Measurements from ENCODE around the gene DGKD.

Gene DGKD

GRCh38 chr2:233363744-233364235, 9.5 kb downstream of the DGKD start:
- H3K36me3 ChIP-seq, result peaks cover 0 to 5% (median 0%) of the 10 kb centered on the region in 3 donors
- peaks cover 0 to 5% (median 0%) of the 10 kb centered on the region in 3 donors for H3K9me3 ChIP-seq

GRCh38 chr2:233365861-233366520, 11.7 kb downstream of the DGKD start:
- DNase-seq, result no peak
- intact Hi-C loops (cut with DNase I; ENCODE audit: low total_unique reads), result no loop called here
- no peak overlapping the region for H3K27ac ChIP-seq

More at GRCh38 chr2:233363744-233364235, 9.5 kb downstream of the DGKD start:
- TF ChIP-seq, protein P1, sequence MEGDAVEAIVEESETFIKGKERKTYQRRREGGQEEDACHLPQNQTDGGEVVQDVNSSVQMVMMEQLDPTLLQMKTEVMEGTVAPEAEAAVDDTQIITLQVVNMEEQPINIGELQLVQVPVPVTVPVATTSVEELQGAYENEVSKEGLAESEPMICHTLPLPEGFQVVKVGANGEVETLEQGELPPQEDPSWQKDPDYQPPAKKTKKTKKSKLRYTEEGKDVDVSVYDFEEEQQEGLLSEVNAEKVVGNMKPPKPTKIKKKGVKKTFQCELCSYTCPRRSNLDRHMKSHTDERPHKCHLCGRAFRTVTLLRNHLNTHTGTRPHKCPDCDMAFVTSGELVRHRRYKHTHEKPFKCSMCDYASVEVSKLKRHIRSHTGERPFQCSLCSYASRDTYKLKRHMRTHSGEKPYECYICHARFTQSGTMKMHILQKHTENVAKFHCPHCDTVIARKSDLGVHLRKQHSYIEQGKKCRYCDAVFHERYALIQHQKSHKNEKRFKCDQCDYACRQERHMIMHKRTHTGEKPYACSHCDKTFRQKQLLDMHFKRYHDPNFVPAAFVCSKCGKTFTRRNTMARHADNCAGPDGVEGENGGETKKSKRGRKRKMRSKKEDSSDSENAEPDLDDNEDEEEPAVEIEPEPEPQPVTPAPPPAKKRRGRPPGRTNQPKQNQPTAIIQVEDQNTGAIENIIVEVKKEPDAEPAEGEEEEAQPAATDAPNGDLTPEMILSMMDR (IDR thresholded peaks at IDR 0.05), result no peak
- Histone ChIP-seq H3K27me3 (no peaks in the 10 kb centered on the region), H3K27ac (no peak overlapping the region), H3K4me1 (peaks cover 0 to 4% (median 2%) of the 10 kb centered on the region in 4 donors), H3K4me3 (no peak overlapping the region)
- intact Hi-C loops (cut with DNase I; ENCODE audit: low total_unique reads), result no loop called here
- DNase-seq, result no peak

GRCh38 chr2:233367586-233367985, 13.3 kb downstream of the DGKD start:
- DNase-seq, result no peak
- peaks cover 0 to 19% (median 6%) of the 10 kb centered on the region in 4 donors for H3K4me1 ChIP-seq
- TF ChIP-seq, protein P1 (IDR thresholded peaks at IDR 0.05), result no peak
- intact Hi-C loops (cut with DNase I; ENCODE audit: low total_unique reads), result no loop called here
- H3K36me3 ChIP-seq, result peaks cover 0 to 9% (median 0%) of the 10 kb centered on the region in 3 donors
- no peak overlapping the region for H3K27ac ChIP-seq
- H3K9me3 ChIP-seq, result peaks cover 0 to 5% (median 0%) of the 10 kb centered on the region in 3 donors
- H3K27me3 ChIP-seq, result no peaks in the 10 kb centered on the region
- H3K4me3 ChIP-seq, result no peak overlapping the region

More at GRCh38 chr2:233365861-233366520, 11.7 kb downstream of the DGKD start:
- Histone ChIP-seq H3K27me3 (no peaks in the 10 kb centered on the region), H3K9me3 (peaks cover 0 to 5% (median 0%) of the 10 kb centered on the region in 3 donors), H3K36me3 (peaks cover 0 to 5% (median 0%) of the 10 kb centered on the region in 3 donors), H3K4me1 (peaks cover 0 to 19% (median 6%) of the 10 kb centered on the region in 4 donors), H3K4me3 (no peak overlapping the region)
- TF ChIP-seq, protein P1 (IDR thresholded peaks at IDR 0.05), result no peak

DNA sequence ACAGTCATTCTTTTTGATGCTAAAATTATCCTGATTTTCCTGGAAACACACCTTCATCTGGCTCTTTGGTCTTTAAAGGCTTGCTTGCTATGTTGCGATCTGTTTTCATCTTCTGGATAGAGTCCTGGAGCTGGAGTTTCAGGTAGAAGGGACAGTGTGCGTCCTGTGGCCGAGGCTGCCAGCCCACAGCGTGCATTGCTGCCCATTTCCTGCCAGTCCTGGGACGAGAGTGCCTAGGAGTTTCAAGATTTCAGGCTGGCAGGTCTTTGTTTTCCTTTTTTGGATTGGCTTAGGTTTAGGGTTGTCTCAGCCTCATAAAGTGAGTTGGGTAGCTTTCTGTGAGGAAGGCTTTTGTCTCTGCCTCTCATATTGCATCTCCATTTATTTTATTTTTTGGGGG, 14.5 kb downstream of the DGKD start:
- H3K27ac ChIP-seq, result no peak overlapping the region
- TF ChIP-seq, protein P1 (IDR thresholded peaks at IDR 0.05), result no peak
- no peak for DNase-seq
- peaks cover 0 to 10% (median 0%) of the 10 kb centered on the region in 3 donors for H3K36me3 ChIP-seq
- intact Hi-C loops (cut with DNase I; ENCODE audit: low total_unique reads), result no loop called here
- H3K9me3 ChIP-seq, result peaks cover 0 to 1% (median 0%) of the 10 kb centered on the region in 3 donors
- no peak overlapping the region for H3K4me3 ChIP-seq
- H3K27me3 ChIP-seq, result no peaks in the 10 kb centered on the region
- peaks cover 0 to 19% (median 6%) of the 10 kb centered on the region in 4 donors for H3K4me1 ChIP-seq

- TF ChIP-seq, protein P1 (IDR thresholded peaks at IDR 0.05), result no peak
- intact Hi-C loops (cut with DNase I; ENCODE audit: low total_unique reads), result no loop called here
- peaks cover 0 to 19% (median 6%) of the 10 kb centered on the region in 4 donors for H3K4me1 ChIP-seq
- no peaks in the 10 kb centered on the region for H3K27me3 ChIP-seq
- H3K36me3 ChIP-seq, result peaks cover 0 to 8% (median 5%) of the 10 kb centered on the region in 3 donors
- no peaks in the 10 kb centered on the region for H3K9me3 ChIP-seq
- no peak for DNase-seq
- no peak overlapping the region for H3K27ac ChIP-seq
- no peak overlapping the region for H3K4me3 ChIP-seq
Observed at GRCh38 chr2:233369462-233369861, 15.2 kb downstream of the DGKD start.
